Spleen (tissue), 11 donors: Measurements from ENCODE around the gene PPP2R2B. TPM values are rescaled to one million over a fixed set of nuclear protein-coding genes. Genes with fewer than 3 reads are reported as not detected.

Source experiments
- DNase-seq: peaks from one replicate; pipeline ENCODE4 v3.0.0-alpha.2; 2020
- H3K27ac ChIP-seq, 8 donors: fragments of 200-600 bp; sonication (generic) in 7 of 8; 1 replicate in 4 of 8; 2 replicates in 4 of 8; pipeline versions ENCODE4 v1.5.0 to v1.8.0; 2016 to 2021; ENCODE audit warnings: inconsistent platforms in 4 of 8, mild to moderate bottlenecking in 4 of 8, moderate library complexity in 1 of 8
- H3K27me3 ChIP-seq, 7 donors: fragments of 200-600 bp; sonication (generic) in 6 of 7; replicated peaks in 1 of 7; 1 replicate in 4 of 7; 2 replicates in 3 of 7; pipeline versions ENCODE4 v1.5.0 to v1.8.0; 2016 to 2021; ENCODE audit warnings: inconsistent platforms in 3 of 7, mild to moderate bottlenecking in 1 of 7
- H3K36me3 ChIP-seq, 6 donors: fragments of 200-600 bp; sonication (generic) in 5 of 6; 1 replicate in 4 of 6; 2 replicates in 2 of 6; pipeline versions ENCODE4 v1.5.0 to v1.8.0; 2016 to 2021; ENCODE audit warnings: inconsistent platforms in 2 of 6
- H3K4me1 ChIP-seq, 6 donors: fragments of 200-600 bp; sonication (generic) in 5 of 6; 1 replicate in 3 of 6; 2 replicates in 3 of 6; pipeline versions ENCODE4 v1.5.0 to v1.8.0; 2016 to 2021; ENCODE audit warnings: inconsistent platforms in 3 of 6
- H3K4me3 ChIP-seq, 8 donors: fragments of 200-600 bp; sonication (generic) in 7 of 8; 1 replicate in 4 of 8; 2 replicates in 4 of 8; pipeline versions ENCODE4 v1.5.0 to v1.8.0; 2016 to 2021; ENCODE audit warnings: inconsistent platforms in 4 of 8, mild to moderate bottlenecking in 4 of 8, moderate library complexity in 2 of 8
- H3K9me3 ChIP-seq, 8 donors: fragments of 200-600 bp; sonication (generic) in 7 of 8; 1 replicate in 4 of 8; 2 replicates in 4 of 8; pipeline versions ENCODE4 v1.5.0 to v1.8.0; 2016 to 2021; ENCODE audit warnings: inconsistent platforms in 4 of 8
- CTCF ChIP-seq, 11 experiments: fragments of 200-600 bp in 7 of 11; fragments of 450-650 bp in 4 of 11; sonication (generic) in 4 of 11; IDR thresholded peaks in 8 of 11; conservative IDR thresholded peaks in 3 of 11; 1 replicate in 7 of 11; 2 replicates in 4 of 11; pipeline versions ENCODE4 v1.4.0 to v1.8.0; 2016 to 2021; ENCODE audit warnings: antibody characterized with exemption in 11 of 11, inconsistent platforms in 4 of 11, mild to moderate bottlenecking in 1 of 11
- POLR2A ChIP-seq, 3 donors: fragments of 450-650 bp; IDR thresholded peaks; one replicate each; pipeline ENCODE4 v1.5.1; 2017; ENCODE audit warnings: antibody characterized with exemption in 3 of 3, mild to moderate bottlenecking in 1 of 3
- POLR2AphosphoS5 ChIP-seq, 3 donors: sonication (generic); formaldehyde crosslinking; IDR thresholded peaks; one replicate each; pipeline ENCODE4 v1.5.1; 2017; ENCODE audit warnings: antibody characterized with exemption in 3 of 3
- WGBS, 5 donors: extraction: QIAGEN DNeasy Blood & Tissue Kit in 3 of 5; methylation state at CpG; one replicate each; pipeline versions ENCODE4 v1.1.5 to v1.1.7; 2013 to 2018; 5-methylcytosine and 5-hydroxymethylcytosine counted together
- intact Hi-C: fragments of 100-400 bp; cut with DNase I; formaldehyde crosslinking; loops from one replicate; pipeline ENCODE4 v1.15.0; 2023; ENCODE audit warnings: low total_unique reads
- polyA plus RNA-seq, 3 donors: library from polyadenylated mRNA; stranded (reverse); fragments of 200-250 nt; gene quantifications; one replicate each; pipeline ENCODE4 v1.2.1, GENCODE V29; 2013
- total RNA-seq, 7 donors: library from RNA; depleted of rRNA in 3 of 7; stranded (reverse); fragments of >200 nt in 3 of 7; fragmentation: NEBNext Ultra II Directional in 4 of 7; extraction: Animal tissue kit (Norgen Biotek cat#: 25700) in 4 of 7; gene quantifications; one replicate each; pipeline versions ENCODE4 v1.1.0 to v1.2.1, GENCODE V29; 2016 to 2021
- donor health status: healthy with polysubstance abuse.
- donor health status: DM: no; HTN: no; CAD: no; lungs with moderate emphysema.
- donor health status: DM: no; HTN: no; CAD: no.
- donor health status: Bipolar disorder and iron deficiency.
- donor health status: healthy.
- donor health status: DM: no; HTN: no; CAD: no.
- donor health status: DM: yes; HTN: yes; CAD: no.

Gene PPP2R2B
- total and polyA plus RNA-seq, 10 donors: 0.17 to 9.3 (median 4.1) TPM

GRCh38 chr5:146672866-146673265 lies 205.7 kb downstream of the PPP2R2B start:
- 81 to 95% (median 83%) methylated on average over 1 of the region's 1 CpG for WGBS, 5 donors
- Histone ChIP-seq H3K27me3 (peaks cover 0 to 6% (median 0%) of the 10 kb centered on the region in 7 donors), H3K27ac (no peak overlapping the region)

GRCh38 chr5:146671561-146672295 lies 206.8 kb downstream of the PPP2R2B start:
- DNase-seq: no peak
- no peak overlapping the region for H3K27ac ChIP-seq
- H3K27me3 ChIP-seq: no peaks in the 10 kb centered on the region
- no peaks in the 10 kb centered on the region for H3K4me1 ChIP-seq
- no peak for TF ChIP-seq POLR2A (IDR thresholded peaks at IDR 0.05)
- intact Hi-C loops: no loop called here
- 43 to 61% (median 53%) methylated on average over 7 of the region's 7 CpGs for WGBS, 5 donors
- no peak overlapping the region for H3K4me3 ChIP-seq
- H3K9me3 ChIP-seq: no peaks in the 10 kb centered on the region
- no peaks in the 10 kb centered on the region for H3K36me3 ChIP-seq

More at GRCh38 chr5:146672866-146673265, 205.7 kb downstream of the PPP2R2B start:
- TF ChIP-seq CTCF (IDR thresholded peaks at IDR 0.05 in 8 of 11, conservative IDR thresholded peaks at IDR 0.05 in 3 of 11) (no peak), POLR2AphosphoS5 (IDR thresholded peaks at IDR 0.05) (no peak), POLR2A (IDR thresholded peaks at IDR 0.05) (no peak)
- Histone ChIP-seq H3K36me3 (no peaks in the 10 kb centered on the region), H3K9me3 (no peaks in the 10 kb centered on the region), H3K4me3 (no peak overlapping the region), H3K4me1 (no peaks in the 10 kb centered on the region)
- DNase-seq: no peak
- intact Hi-C loops: no loop called here

DNA sequence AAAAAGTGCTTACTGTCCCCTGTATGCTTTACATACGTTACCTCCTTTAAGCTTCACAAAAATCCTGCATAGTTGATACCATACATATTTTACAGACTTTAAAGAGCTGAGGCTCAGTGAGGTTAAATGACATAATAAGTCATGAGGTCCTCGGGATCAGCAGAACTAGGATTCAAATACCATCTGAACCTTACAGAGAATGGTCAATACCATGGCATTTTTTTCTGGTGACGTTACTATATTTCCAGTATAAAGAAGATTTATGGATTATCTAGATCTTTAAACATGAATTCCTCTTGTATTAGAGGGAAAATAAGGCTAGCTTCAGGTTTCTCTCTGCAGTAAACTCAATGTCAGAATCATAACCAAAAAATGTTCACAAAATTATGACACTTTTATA lies 208.9 kb downstream of the PPP2R2B start:
- 64 to 80% (median 79%) methylated on average over 3 of the region's 3 CpGs for WGBS, 5 donors
- no peak overlapping the region for H3K27ac ChIP-seq

GRCh38 chr5:146667633-146668272 lies 210.8 kb downstream of the PPP2R2B start:
- Histone ChIP-seq H3K27me3 (no peaks in the 10 kb centered on the region), H3K4me1 (no peaks in the 10 kb centered on the region), H3K4me3 (no peak overlapping the region), H3K36me3 (no peaks in the 10 kb centered on the region), H3K27ac (no peak overlapping the region), H3K9me3 (no peaks in the 10 kb centered on the region)
- intact Hi-C loops: no loop called here
- TF ChIP-seq CTCF (IDR thresholded peaks at IDR 0.05 in 8 of 11, conservative IDR thresholded peaks at IDR 0.05 in 3 of 11) (no peak), POLR2AphosphoS5 (IDR thresholded peaks at IDR 0.05) (no peak), POLR2A (IDR thresholded peaks at IDR 0.05) (no peak)
- 52 to 70% (median 67%) methylated on average over 4 of the region's 4 CpGs for WGBS, 5 donors
- DNase-seq: no peak

More for the DNA sequence above, 208.9 kb downstream of the PPP2R2B start:
- DNase-seq: no peak
- no peaks in the 10 kb centered on the region for H3K9me3 ChIP-seq
- H3K4me3 ChIP-seq: no peak overlapping the region
- no peaks in the 10 kb centered on the region for H3K4me1 ChIP-seq
- TF ChIP-seq POLR2AphosphoS5 (IDR thresholded peaks at IDR 0.05): no peak
- no peak for TF ChIP-seq POLR2A (IDR thresholded peaks at IDR 0.05)
- no peak for TF ChIP-seq CTCF (IDR thresholded peaks at IDR 0.05 in 8 of 11, conservative IDR thresholded peaks at IDR 0.05 in 3 of 11)
- H3K36me3 ChIP-seq: no peaks in the 10 kb centered on the region
- no peaks in the 10 kb centered on the region for H3K27me3 ChIP-seq
- intact Hi-C loops: no loop called here
